Smooth muscle cell (in vitro differentiated cells): ENCODE data around the gene EMP2. TPM values are rescaled to one million over a fixed set of nuclear protein-coding genes. Genes with fewer than 3 reads are reported as not detected.
"Not testable (repeated sequence)": the region's sequence is repeated elsewhere in the genome, so short reads cannot be mapped to it uniquely, and the experiment has no call there.

Experiments used
- DNase-seq: peaks from one replicate; lab custom pipeline; 2025; ENCODE audit not compliant: unreplicated experiment; lab: John Stamatoyannopoulos, UW
- H2AFZ ChIP-seq: fragments of 200-600 bp; sonication (generic); 2 replicates; pipeline ENCODE4 v1.6.0; 2016; ENCODE audit warnings: antibody characterized with exemption, low read depth, mild to moderate bottlenecking
- H3F3A ChIP-seq: fragments of 200-600 bp; sonication (generic); 2 replicates; pipeline ENCODE4 v1.6.0; 2017; ENCODE audit warnings: antibody characterized with exemption, low read depth
- H3K27ac ChIP-seq: fragments of 200-600 bp; sonication (generic); 2 replicates; pipeline ENCODE4 v1.5.1; 2016; ENCODE audit warnings: low read depth, mild to moderate bottlenecking
- H3K27me3 ChIP-seq: fragments of 200-600 bp; sonication (generic); 2 replicates; pipeline ENCODE4 v1.6.1; 2016; ENCODE audit warnings: low read depth, mild to moderate bottlenecking
- H3K36me3 ChIP-seq: fragments of 200-600 bp; sonication (generic); 2 replicates; pipeline ENCODE4 v1.5.1; 2016; ENCODE audit warnings: low read depth
- H3K4me1 ChIP-seq: fragments of 200-600 bp; sonication (generic); 2 replicates; pipeline ENCODE4 v1.5.1; 2016; ENCODE audit warnings: low read depth
- H3K4me2 ChIP-seq: fragments of 200-600 bp; sonication (generic); 2 replicates; pipeline ENCODE4 v1.6.0; 2016; ENCODE audit warnings: mild to moderate bottlenecking
- H3K4me3 ChIP-seq: fragments of 200-600 bp; sonication (generic); 2 replicates; pipeline ENCODE4 v1.5.1; 2016; ENCODE audit warnings: mild to moderate bottlenecking
- H3K79me2 ChIP-seq: fragments of 200-600 bp; sonication (generic); 2 replicates; pipeline ENCODE4 v1.6.0; 2016; ENCODE audit warnings: low read depth, mild to moderate bottlenecking
- H3K9ac ChIP-seq: fragments of 200-600 bp; sonication (generic); 2 replicates; pipeline ENCODE4 v1.6.0; 2016; ENCODE audit warnings: low read depth
- H3K9me3 ChIP-seq: fragments of 200-600 bp; sonication (generic); replicated peaks from 2 replicates; pipeline ENCODE4 v1.5.1; 2016; ENCODE audit warnings: low read depth
- H4K20me1 ChIP-seq: fragments of 200-600 bp; sonication (generic); 2 replicates; pipeline ENCODE4 v1.6.0; 2016; ENCODE audit warnings: low read depth
- WGBS: methylation state at CpG from one replicate; pipeline ENCODE4 v1.1.7; 2016; ENCODE audit warnings: low lambda C conversion rate; 5-methylcytosine and 5-hydroxymethylcytosine counted together
- polyA plus RNA-seq: library from polyadenylated mRNA; unstranded; fragments of >200 nt; fragmentation: Nextera tagmentation; extraction: Ambion mirVana; gene quantifications from 2 replicates; pipeline ENCODE4 v1.2.1, GENCODE V29; 2016
- total RNA-seq: library from RNA; depleted of rRNA; stranded (reverse); fragments of >200 nt; gene quantifications from 2 replicates; pipeline ENCODE4 v1.2.3, GENCODE V29; 2014
- TF ChIP-seq, protein P1 (sequence below): fragments of 200-600 bp; sonication (generic); IDR thresholded peaks from 2 replicates; pipeline ENCODE4 v1.5.1; 2017; ENCODE audit warnings: borderline replicate concordance, mild to moderate bottlenecking, antibody characterized with exemption; ENCODE audit not compliant: insufficient read depth, poor library complexity, severe bottlenecking

Gene EMP2
- total and polyA plus RNA-seq, 2 experiments from 2014 or later = 3.9 to 20.7 TPM

- no peaks in the 10 kb centered on the region for H3K4me1 ChIP-seq
- H3K9me3 ChIP-seq = no peaks in the 10 kb centered on the region
- H3K4me2 ChIP-seq = no peak overlapping the region
- no peaks in the 10 kb centered on the region for H3K27me3 ChIP-seq
- H4K20me1 ChIP-seq = no peaks in the 10 kb centered on the region
- H3K4me3 ChIP-seq = no peak overlapping the region
- no peaks in the 10 kb centered on the region for H3F3A ChIP-seq
- H3K9ac ChIP-seq = no peak overlapping the region
- TF ChIP-seq, protein P1, sequence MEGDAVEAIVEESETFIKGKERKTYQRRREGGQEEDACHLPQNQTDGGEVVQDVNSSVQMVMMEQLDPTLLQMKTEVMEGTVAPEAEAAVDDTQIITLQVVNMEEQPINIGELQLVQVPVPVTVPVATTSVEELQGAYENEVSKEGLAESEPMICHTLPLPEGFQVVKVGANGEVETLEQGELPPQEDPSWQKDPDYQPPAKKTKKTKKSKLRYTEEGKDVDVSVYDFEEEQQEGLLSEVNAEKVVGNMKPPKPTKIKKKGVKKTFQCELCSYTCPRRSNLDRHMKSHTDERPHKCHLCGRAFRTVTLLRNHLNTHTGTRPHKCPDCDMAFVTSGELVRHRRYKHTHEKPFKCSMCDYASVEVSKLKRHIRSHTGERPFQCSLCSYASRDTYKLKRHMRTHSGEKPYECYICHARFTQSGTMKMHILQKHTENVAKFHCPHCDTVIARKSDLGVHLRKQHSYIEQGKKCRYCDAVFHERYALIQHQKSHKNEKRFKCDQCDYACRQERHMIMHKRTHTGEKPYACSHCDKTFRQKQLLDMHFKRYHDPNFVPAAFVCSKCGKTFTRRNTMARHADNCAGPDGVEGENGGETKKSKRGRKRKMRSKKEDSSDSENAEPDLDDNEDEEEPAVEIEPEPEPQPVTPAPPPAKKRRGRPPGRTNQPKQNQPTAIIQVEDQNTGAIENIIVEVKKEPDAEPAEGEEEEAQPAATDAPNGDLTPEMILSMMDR = no peak
- H3K27ac ChIP-seq = no peak overlapping the region
- DNase-seq = no peak
- H3K79me2 ChIP-seq = no peaks in the 10 kb centered on the region
- H3K36me3 ChIP-seq = no peaks in the 10 kb centered on the region
- WGBS = 82% methylated on average over 2 of the region's 2 CpGs
- no peak overlapping the region for H2AFZ ChIP-seq
Measured at GRCh38 chr16:10510279-10510678, 70.1 kb downstream of the EMP2 start.

GRCh38 chr16:10509534-10510025, 70.8 kb downstream of the EMP2 start:
- no peak overlapping the region for H3K9ac ChIP-seq
- WGBS = 20% methylated on average over 6 of the region's 6 CpGs
- H2AFZ ChIP-seq = no peak overlapping the region
- H4K20me1 ChIP-seq = no peaks in the 10 kb centered on the region
- H3K4me2 ChIP-seq = no peak overlapping the region
- no peak for DNase-seq
- TF ChIP-seq, protein P1 = peak; percentile 82
- no peak overlapping the region for H3K27ac ChIP-seq
- H3F3A ChIP-seq = no peaks in the 10 kb centered on the region
- H3K9me3 ChIP-seq = no peaks in the 10 kb centered on the region
- H3K36me3 ChIP-seq = no peaks in the 10 kb centered on the region
- no peaks in the 10 kb centered on the region for H3K79me2 ChIP-seq
- H3K4me1 ChIP-seq = no peaks in the 10 kb centered on the region
- H3K4me3 ChIP-seq = no peak overlapping the region
- H3K27me3 ChIP-seq = no peaks in the 10 kb centered on the region

DNA sequence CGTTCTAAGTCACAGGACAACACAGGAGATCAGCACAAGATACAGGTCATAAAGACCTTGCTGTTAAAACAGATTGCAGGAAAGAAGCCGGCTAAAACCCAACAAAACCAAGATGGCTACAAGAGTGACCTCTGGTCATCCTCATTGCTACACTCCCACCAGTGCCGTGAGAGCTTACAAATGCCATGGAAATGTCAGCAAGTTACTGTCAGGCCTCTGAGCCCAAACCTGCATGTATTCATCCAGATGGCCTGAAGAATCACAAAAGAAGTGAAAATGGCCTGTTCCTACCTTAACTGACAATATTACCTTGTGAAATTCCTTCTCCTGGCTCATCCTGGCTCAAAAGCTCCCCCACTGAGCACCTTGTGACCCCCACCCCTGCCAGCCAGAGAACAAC, 75.1 kb downstream of the EMP2 start:
- not testable (repeated sequence) for H3K27me3 ChIP-seq, H3K36me3 ChIP-seq, H3K9ac ChIP-seq, H3K4me3 ChIP-seq, H3K4me1 ChIP-seq, H3K27ac ChIP-seq, H3K9me3 ChIP-seq, H3F3A ChIP-seq, H3K79me2 ChIP-seq, H2AFZ ChIP-seq, H3K4me2 ChIP-seq, DNase-seq, H4K20me1 ChIP-seq
- WGBS = 45% methylated on average over 3 of the region's 3 CpGs

DNA sequence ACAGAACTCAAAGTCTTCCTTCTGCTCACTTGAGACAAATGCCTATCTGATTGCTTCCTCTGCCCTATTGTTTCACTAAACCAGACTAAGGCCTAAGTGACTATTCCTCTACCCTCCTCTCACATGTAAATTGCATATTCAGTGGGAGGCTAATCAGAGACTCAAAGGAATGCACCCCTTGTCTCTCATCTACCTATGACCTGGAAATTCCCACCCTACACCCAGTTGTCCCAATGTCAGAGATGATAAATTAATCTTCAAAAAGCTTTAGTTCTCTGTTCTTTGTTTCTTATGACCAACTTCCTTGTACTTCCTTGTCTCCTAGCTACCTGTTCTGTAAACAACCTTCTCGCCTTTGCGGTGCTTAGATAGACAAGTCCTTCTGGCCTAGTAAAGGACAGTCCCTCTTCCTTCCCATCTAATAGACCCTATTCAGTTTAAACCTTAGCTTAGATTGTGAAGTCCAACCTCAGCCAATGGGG, 76.0 kb downstream of the EMP2 start:
- H3K9me3 ChIP-seq = no peaks in the 10 kb centered on the region
- H3K4me2 ChIP-seq = no peak overlapping the region
- H3K36me3 ChIP-seq = no peaks in the 10 kb centered on the region
- TF ChIP-seq, protein P1 = no peak
- H3K9ac ChIP-seq = no peak overlapping the region
- H3K4me1 ChIP-seq = no peaks in the 10 kb centered on the region
- H3K27me3 ChIP-seq = no peaks in the 10 kb centered on the region
- no peaks in the 10 kb centered on the region for H3F3A ChIP-seq
- H3K27ac ChIP-seq = no peak overlapping the region
- DNase-seq = no peak
- H3K79me2 ChIP-seq = no peaks in the 10 kb centered on the region
- H2AFZ ChIP-seq = no peak overlapping the region
- 86% methylated on average over 2 of the region's 2 CpGs for WGBS
- no peak overlapping the region for H3K4me3 ChIP-seq
- no peaks in the 10 kb centered on the region for H4K20me1 ChIP-seq
